AG09309 (cell line): Measurements from ENCODE around the gene GPANK1.
A peak's percentile ranks its signal among the peaks of the same experiment; 100 is the strongest.

ENCODE experiments used
- DNase-seq: peaks from one replicate; pipeline ENCODE4 v3.0.0-alpha.2; 2010; ENCODE audit warnings: low read depth
- H3K4me3 ChIP-seq: 2 replicates; pipeline ENCODE4 v1.5.1; 2011; ENCODE audit warnings: mild to moderate bottlenecking, low read depth, low read length, moderate library complexity; ENCODE audit not compliant: control insufficient read depth
- CTCF ChIP-seq: IDR thresholded peaks from 2 replicates; pipeline ENCODE4 v1.5.1; 2011; ENCODE audit warnings: mild to moderate bottlenecking, low read depth, low read length, inconsistent platforms; ENCODE audit not compliant: insufficient read depth, control insufficient read depth; ENCODE audit errors: missing control alignments

Gene GPANK1

GRCh38 chr6:31657406-31658157 is 7.2 kb downstream of the GPANK1 start:
- no peak for TF ChIP-seq CTCF
- DNase-seq: no peak
- no peak overlapping the region for H3K4me3 ChIP-seq

- H3K4me3 ChIP-seq: no peak within 1 kb of the TSS
- TF ChIP-seq CTCF: no peak
- no peak for DNase-seq
Observed at GRCh38 chr6:31655349-31656237, 9.2 kb downstream of the GPANK1 start, which contains the start of gene APOM. APOM (plus strand) TSS chr6:31655894; CDS start chr6:31655967, 73 bp downstream.

- DNase-seq: no peak
- no peak overlapping the region for H3K4me3 ChIP-seq
- TF ChIP-seq CTCF: no peak
Observed at GRCh38 chr6:31654574-31655348, 10.0 kb downstream of the GPANK1 start.

- no peak for TF ChIP-seq CTCF
- peak overlapping the region; percentile 89 for H3K4me3 ChIP-seq
- DNase-seq: peak; percentile 68
Observed at GRCh38 chr6:31652925-31653724, 11.7 kb downstream of the GPANK1 start.

- TF ChIP-seq CTCF: no peak
- peak overlapping the region; percentile 89 for H3K4me3 ChIP-seq
- peak; percentile 35 for DNase-seq
Observed at GRCh38 chr6:31651602-31652191, 13.1 kb downstream of the GPANK1 start.

- no peak overlapping the region for H3K4me3 ChIP-seq
- DNase-seq: no peak
- TF ChIP-seq CTCF: no peak
Observed at GRCh38 chr6:31645325-31645724, 19.5 kb downstream of the GPANK1 start.
